ENCODE data around the gene E2F7. TPM values are rescaled to one million over a fixed set of nuclear protein-coding genes. Genes with fewer than 3 reads are reported as not detected.
A peak's percentile ranks its signal among the peaks of the same experiment; 100 is the strongest.
"Not testable (repeated sequence)": the region's sequence is repeated elsewhere in the genome, so short reads cannot be mapped to it uniquely, and the experiment has no call there.

Gene E2F7
- total RNA-seq, 1 experiment from 2014 or later = 31.4 TPM

- Histone ChIP-seq H3K4me1 (no peaks in the 10 kb centered on the region), H3K27me3 (no peaks in the 10 kb centered on the region), H3K27ac (no peak overlapping the region), H3K4me3 (no peak overlapping the region), H3K36me3 (no peaks in the 10 kb centered on the region), H3K9me3 (replicated peaks) (no peaks in the 10 kb centered on the region)
- no peak for DNase-seq
Observed at GRCh38 chr12:77079631-77080030, 14.3 kb upstream of the E2F7 start.

- no peaks in the 10 kb centered on the region for H3K9me3 ChIP-seq (replicated peaks)
- no peaks in the 10 kb centered on the region for H3K4me1 ChIP-seq
- no peaks in the 10 kb centered on the region for H3K27me3 ChIP-seq
- DNase-seq = no peak
- no peak overlapping the region for H3K27ac ChIP-seq
- H3K4me3 ChIP-seq = no peak overlapping the region
- no peaks in the 10 kb centered on the region for H3K36me3 ChIP-seq
Observed at GRCh38 chr12:77078231-77078630, 12.9 kb upstream of the E2F7 start.

GRCh38 chr12:77076886-77077285, 11.5 kb upstream of the E2F7 start:
- no peaks in the 10 kb centered on the region for H3K4me1 ChIP-seq
- H3K4me3 ChIP-seq = no peak overlapping the region
- no peak overlapping the region for H3K27ac ChIP-seq
- DNase-seq = no peak
- H3K36me3 ChIP-seq = no peaks in the 10 kb centered on the region
- H3K27me3 ChIP-seq = no peaks in the 10 kb centered on the region
- H3K9me3 ChIP-seq (replicated peaks) = no peaks in the 10 kb centered on the region

- H3K27me3 ChIP-seq; H3K9me3 ChIP-seq (replicated peaks); H3K27ac ChIP-seq; H3K4me3 ChIP-seq; DNase-seq; H3K36me3 ChIP-seq; H3K4me1 ChIP-seq: not testable (repeated sequence)
Observed at GRCh38 chr12:77073894-77074293, 8.5 kb upstream of the E2F7 start.

- H3K27ac ChIP-seq = no peak overlapping the region
- no peak for DNase-seq
Observed at GRCh38 chr12:77072833-77073495, 7.6 kb upstream of the E2F7 start.

GRCh38 chr12:77070800-77071449, 5.6 kb upstream of the E2F7 start:
- no peak for DNase-seq
- no peak overlapping the region for H3K4me3 ChIP-seq
- H3K36me3 ChIP-seq = no peaks in the 10 kb centered on the region
- H3K4me1 ChIP-seq = peaks cover 3% of the 10 kb centered on the region; the same call in 1 of the 2 replicates
- H3K27me3 ChIP-seq = no peaks in the 10 kb centered on the region
- H3K9me3 ChIP-seq (replicated peaks) = no peaks in the 10 kb centered on the region
- no peak overlapping the region for H3K27ac ChIP-seq

More at GRCh38 chr12:77072833-77073495, 7.6 kb upstream of the E2F7 start:
- peaks cover 3% of the 10 kb centered on the region; the same call in 1 of the 2 replicates for H3K4me1 ChIP-seq
- H3K36me3 ChIP-seq = no peaks in the 10 kb centered on the region
- no peak overlapping the region for H3K4me3 ChIP-seq
- no peaks in the 10 kb centered on the region for H3K9me3 ChIP-seq (replicated peaks)
- no peaks in the 10 kb centered on the region for H3K27me3 ChIP-seq

GRCh38 chr12:77070382-77070781, 5.0 kb upstream of the E2F7 start:
- no peaks in the 10 kb centered on the region for H3K27me3 ChIP-seq
- H3K4me1 ChIP-seq = peaks cover 3% of the 10 kb centered on the region; the same call in 1 of the 2 replicates
- no peak overlapping the region for H3K4me3 ChIP-seq
- DNase-seq = no peak
- H3K36me3 ChIP-seq = no peaks in the 10 kb centered on the region
- no peaks in the 10 kb centered on the region for H3K9me3 ChIP-seq (replicated peaks)
- H3K27ac ChIP-seq = no peak overlapping the region

- H3K4me3 ChIP-seq = peak overlapping the region; percentile 91
- no peaks in the 10 kb centered on the region for H3K27me3 ChIP-seq
- H3K9me3 ChIP-seq (replicated peaks) = no peaks in the 10 kb centered on the region
- peak; percentile 66 to 74 for DNase-seq
- peak overlapping the region; percentile 94 for H3K27ac ChIP-seq
- H3K36me3 ChIP-seq = peaks cover 39% of the 10 kb centered on the region
- H3K4me1 ChIP-seq = peaks cover 5% of the 10 kb centered on the region; the same call in 1 of the 2 replicates
Observed at GRCh38 chr12:77064896-77065360, 441 bp downstream of the E2F7 start.

- Histone ChIP-seq H3K9me3 (replicated peaks) (no peaks in the 10 kb centered on the region), H3K27ac (no peak overlapping the region), H3K36me3 (peaks cover 54% of the 10 kb centered on the region), H3K4me3 (no peak overlapping the region), H3K4me1 (peaks cover 17% of the 10 kb centered on the region), H3K27me3 (no peaks in the 10 kb centered on the region)
- no peak for DNase-seq
Observed at GRCh38 chr12:77062846-77063461, 2.4 kb downstream of the E2F7 start.

GRCh38 chr12:77062396-77062795, 3.0 kb downstream of the E2F7 start:
- Histone ChIP-seq H3K4me3 (no peak overlapping the region), H3K36me3 (peaks cover 59% of the 10 kb centered on the region), H3K27me3 (no peaks in the 10 kb centered on the region), H3K27ac (no peak overlapping the region), H3K4me1 (peaks cover 17% of the 10 kb centered on the region), H3K9me3 (replicated peaks) (no peaks in the 10 kb centered on the region)
- no peak for DNase-seq

GRCh38 chr12:77060883-77061240, 4.5 kb downstream of the E2F7 start:
- Histone ChIP-seq H3K36me3 (peaks cover 69% of the 10 kb centered on the region), H3K4me1 (peaks cover 17% of the 10 kb centered on the region), H3K27me3 (no peaks in the 10 kb centered on the region), H3K9me3 (replicated peaks) (no peaks in the 10 kb centered on the region), H3K4me3 (no peak overlapping the region), H3K27ac (no peak overlapping the region)
- no peak for DNase-seq

- Histone ChIP-seq H3K9me3 (replicated peaks) (no peaks in the 10 kb centered on the region), H3K27ac (no peak overlapping the region), H3K36me3 (peaks cover 69% of the 10 kb centered on the region), H3K4me3 (no peak overlapping the region), H3K27me3 (no peaks in the 10 kb centered on the region), H3K4me1 (peaks cover 17% of the 10 kb centered on the region)
- no peak for DNase-seq
Observed at GRCh38 chr12:77060136-77060882, 5.1 kb downstream of the E2F7 start.

GRCh38 chr12:77058740-77059139, 6.6 kb downstream of the E2F7 start:
- H3K4me1 ChIP-seq = peaks cover 17% of the 10 kb centered on the region
- no peak for DNase-seq
- no peak overlapping the region for H3K27ac ChIP-seq
- no peaks in the 10 kb centered on the region for H3K27me3 ChIP-seq
- peaks cover 69% of the 10 kb centered on the region for H3K36me3 ChIP-seq
- H3K9me3 ChIP-seq (replicated peaks) = no peaks in the 10 kb centered on the region
- no peak overlapping the region for H3K4me3 ChIP-seq

- H3K27ac ChIP-seq = no peak overlapping the region
- H3K9me3 ChIP-seq (replicated peaks) = no peaks in the 10 kb centered on the region
- peaks cover 12% of the 10 kb centered on the region for H3K4me1 ChIP-seq
- no peak overlapping the region for H3K4me3 ChIP-seq
- H3K27me3 ChIP-seq = no peaks in the 10 kb centered on the region
- DNase-seq = no peak
- peaks cover 64% of the 10 kb centered on the region for H3K36me3 ChIP-seq
Observed at GRCh38 chr12:77054851-77055250, 10.5 kb downstream of the E2F7 start.

- Histone ChIP-seq H3K27me3 (no peaks in the 10 kb centered on the region), H3K4me3 (no peak overlapping the region), H3K36me3 (peaks cover 67% of the 10 kb centered on the region), H3K27ac (no peak overlapping the region), H3K4me1 (no peaks in the 10 kb centered on the region), H3K9me3 (replicated peaks) (no peaks in the 10 kb centered on the region)
- DNase-seq = no peak
Observed at GRCh38 chr12:77053259-77053658, 12.1 kb downstream of the E2F7 start.
